Anterior cingulate cortex (tissue), 58 donors: Measurements from ENCODE around the gene KIF26B.

Experiments used
- DNase-seq, 58 donors: peaks; one replicate each; lab custom pipeline; 2025; lab: John Stamatoyannopoulos, UW

Gene KIF26B

DNA sequence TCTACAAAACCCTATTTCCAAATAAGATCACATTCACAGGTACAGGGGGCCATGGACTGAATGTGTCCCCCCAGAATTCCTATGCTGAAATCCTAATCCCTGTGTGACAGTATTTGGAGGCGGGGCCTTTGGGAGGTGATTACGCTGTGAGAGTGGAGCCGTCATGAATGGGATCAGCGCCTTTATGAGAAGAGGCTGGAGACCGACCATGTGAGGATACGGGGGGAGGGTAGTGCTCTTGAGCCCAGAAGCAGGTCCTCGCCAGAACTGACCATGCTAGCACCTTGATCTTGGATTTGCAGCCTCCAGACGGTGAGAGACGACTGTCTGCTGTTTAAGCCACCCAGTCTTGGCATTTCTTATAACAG is 23.8 kb upstream of the KIF26B start:
- no peak for DNase-seq

DNA sequence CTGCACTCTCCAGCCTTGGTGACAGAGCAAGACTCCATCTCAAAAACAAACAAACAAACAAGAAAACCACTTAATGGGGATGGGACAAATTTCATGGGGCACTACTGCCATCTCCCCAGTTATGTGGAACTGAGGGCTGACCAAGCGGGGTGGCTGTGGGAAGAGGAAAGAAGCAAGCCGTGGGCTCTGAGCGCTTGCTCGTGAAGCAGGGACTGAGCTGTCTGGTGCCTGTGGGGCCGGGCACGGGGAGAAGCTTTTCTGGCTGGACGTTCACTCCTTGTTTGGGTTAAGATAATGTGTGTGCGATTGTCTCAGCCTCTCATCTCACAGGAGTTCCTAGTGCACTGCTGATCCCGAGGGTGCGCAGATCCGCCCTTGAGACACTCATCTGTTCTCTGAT is 22.0 kb upstream of the KIF26B start:
- DNase-seq: no peak

DNA sequence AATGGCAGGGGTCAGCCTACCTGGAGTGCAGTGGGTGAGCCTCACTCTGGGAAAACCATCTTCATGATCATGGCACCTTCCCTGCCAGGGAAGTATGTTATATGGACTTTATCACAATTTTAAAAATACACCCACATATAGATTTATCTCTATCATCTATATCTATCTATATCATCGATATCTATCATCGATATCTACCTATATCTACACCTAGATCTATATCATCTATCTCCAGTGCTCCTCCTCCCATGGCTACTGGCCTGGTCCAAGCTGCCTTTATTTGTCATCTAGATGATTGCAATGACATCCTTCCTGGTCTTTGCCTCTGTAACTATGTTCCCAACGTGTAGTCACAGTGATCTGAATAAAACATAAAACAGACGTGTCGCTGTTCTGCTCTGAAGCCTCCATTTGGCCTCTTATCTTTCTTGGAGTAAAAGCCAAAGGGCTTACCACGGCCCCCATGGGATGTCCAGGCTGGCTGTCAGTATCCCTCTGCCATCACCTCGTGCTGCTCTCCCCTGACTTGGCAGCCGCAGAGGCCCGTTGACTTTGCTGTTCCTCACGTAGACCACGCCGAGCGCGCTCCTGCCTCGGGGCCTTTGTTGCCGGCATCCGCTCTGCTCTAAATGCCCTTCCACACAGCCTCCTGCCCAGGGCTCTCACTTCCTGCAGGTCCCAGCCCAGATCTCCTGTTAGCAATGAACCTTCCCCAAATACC is 20.6 kb upstream of the KIF26B start:
- no peak for DNase-seq

DNA sequence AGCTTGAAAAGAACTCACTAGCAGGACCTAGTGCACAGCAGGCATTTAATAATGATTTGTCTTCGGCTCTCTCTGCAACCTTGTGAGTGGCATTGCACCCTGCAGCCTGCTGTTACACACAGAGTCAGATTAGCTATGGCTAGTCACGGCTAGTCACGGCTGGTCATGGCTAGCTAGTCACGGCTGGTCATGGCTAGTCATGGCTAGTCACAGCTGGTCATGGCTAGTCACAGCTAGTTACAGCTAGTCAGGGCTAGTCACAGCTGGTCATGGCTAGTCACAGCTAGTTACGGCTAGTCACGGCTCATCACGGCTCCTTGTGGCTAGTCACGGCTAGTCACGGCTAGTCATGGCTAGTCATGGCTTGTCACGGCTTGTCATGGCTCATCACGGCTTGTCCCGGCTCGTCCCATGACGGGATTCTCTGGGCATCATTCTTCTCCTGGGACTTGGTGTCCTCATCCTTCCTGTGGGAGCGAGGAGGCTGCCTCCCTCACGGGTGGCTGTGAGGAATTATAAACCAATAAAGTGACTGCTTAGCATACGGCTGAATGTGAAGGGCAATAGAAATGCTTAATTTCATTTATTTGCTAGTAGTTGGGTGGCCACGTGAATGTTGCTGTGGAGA is 12.5 kb upstream of the KIF26B start:
- no peak for DNase-seq

DNA sequence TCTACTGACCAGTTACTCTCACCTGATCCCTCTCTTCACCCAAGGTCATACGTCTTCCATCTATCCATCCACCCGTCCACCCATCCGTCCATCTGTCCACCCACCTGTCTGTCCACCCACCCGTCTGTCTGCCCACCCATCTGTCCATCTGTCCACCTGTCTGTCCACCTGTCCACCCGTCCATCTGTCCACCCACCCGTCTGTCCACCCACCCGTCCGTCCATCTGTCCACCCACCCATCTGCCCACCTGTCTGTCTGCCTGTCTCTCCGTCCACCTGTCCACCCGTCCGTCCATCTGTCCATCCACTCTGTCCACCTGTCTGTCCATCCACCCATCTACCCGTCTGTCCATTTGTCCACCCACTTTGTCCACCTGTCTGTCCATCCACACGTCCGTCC is 11.8 kb upstream of the KIF26B start:
- DNase-seq: no peak

DNA sequence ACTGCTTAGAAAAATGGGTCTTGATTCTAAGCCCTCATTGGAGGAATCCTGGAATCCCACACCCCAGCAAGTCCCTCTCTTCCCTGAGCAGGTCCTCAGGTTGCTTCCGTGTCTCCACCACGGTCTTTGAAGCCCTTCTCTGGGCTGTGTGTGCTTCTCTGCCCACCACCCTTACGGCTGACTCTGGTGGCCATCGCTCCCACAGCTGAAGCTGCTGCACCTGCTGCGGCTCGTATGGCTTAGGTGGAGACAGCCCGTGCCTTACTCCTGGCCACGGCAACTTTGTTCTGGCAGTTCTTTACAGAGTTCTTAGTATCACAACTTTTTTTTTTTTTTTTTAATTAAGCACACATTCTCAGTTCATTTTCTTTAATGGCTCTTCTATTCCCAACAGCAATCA is 10.9 kb upstream of the KIF26B start:
- no peak for DNase-seq

DNA sequence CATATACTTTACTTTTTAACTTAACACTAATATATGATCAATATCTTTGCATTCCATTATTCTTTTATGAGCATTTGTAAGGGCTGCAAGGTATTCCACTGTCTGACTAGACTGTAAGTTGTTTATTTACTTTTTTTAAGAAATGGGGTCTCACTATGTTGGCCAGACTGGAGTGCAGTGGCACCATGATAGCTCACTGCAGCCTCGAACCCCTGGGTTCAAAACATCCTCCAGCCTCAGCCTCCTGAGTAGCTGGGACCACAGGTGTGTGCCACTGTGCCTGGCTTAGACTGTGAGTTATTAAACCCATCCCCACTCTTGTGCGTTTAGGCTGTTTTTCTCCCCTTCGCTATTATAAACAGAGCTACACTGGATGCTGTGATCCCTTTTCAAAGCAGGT is 6.7 kb upstream of the KIF26B start:
- no peak for DNase-seq

DNA sequence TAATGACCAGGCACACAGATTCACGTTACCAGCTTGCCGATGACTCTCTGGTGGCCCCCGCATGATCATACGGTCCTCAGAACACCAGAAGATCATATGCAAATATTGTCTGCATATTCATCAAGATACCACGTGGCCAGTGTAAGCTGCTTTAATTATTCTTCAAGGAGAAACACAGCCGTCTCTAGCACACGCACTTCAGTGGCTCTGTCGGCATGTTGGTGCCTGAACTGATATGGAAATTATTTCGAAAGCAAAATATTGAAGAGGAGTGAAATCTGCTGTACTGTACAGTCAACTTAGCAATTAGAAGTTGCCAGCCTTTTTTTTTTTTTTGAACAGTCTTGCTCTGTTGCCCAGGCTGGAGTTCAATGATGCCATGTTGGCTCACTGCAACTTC is 5.9 kb upstream of the KIF26B start:
- no peak for DNase-seq

DNA sequence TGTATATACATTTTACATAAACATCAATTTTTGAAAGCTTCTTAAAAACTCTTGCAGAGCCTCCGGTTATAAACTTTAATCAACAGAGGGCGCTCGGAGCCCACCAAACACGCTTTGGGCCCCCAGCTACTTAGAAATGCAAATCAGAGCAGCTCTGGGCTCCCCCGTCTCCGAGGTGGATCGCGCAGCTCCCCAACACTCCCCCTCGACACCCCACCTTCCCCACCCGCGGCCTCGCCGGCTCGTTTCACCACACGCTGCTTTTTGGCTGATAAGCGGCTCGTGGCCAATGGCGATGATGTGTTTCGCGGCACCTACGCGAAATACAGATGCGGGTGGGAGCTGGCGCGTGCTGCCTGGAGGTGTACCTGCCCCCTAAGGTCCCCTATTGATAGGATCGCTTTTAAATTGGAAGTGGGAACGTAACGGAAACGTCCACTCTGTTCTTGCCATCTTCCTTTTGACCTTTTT is 1.7 kb upstream of the KIF26B start:
- peak in 53 of 58 donors; percentile 13 to 82 (median 46) for DNase-seq

DNA sequence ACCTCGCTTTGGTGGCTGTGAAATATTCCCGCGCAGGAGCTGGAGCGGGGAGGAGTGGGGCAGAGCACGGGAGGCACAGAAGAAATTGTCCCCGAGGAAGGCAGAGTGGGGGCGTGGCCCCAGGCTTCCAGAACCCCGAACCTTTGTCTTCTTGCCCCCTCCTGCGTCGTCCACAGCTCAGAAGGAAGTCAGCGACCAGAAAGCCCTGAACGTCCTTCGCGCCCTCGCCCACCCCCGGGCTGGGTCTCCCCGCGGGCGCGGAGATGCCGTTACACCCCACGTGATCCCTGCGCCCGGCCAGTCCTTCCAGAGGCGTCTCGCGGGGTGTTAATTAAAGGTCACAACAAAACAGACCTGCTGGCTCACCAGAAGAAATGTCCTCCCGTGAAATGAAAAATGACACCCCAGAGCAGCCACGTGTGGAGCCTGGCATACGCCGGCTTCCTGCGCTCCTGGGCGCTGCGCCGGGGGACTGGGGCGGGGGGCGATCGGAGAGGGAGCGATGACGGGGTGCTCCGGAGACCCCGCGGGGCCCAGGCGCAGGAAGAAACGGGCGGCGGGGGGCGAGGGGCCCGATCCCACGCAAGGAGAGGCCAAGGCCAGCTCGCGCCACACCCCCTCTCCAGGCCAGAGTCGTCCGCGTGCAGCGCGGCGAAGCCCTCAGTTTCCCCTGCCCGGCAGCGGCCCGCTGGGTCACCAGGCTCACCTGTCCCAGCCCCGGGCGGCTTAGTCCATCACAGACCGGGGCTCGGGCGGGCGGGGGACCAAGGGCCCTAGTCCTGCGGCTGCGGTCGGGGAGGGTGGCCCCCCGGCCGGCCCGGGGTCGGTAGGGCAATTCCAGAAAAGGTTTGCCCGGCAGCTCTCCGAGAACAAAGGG is 995 bp upstream of the KIF26B start:
- DNase-seq: peak in 5 of 58 donors; percentile 20 to 46 (median 32)

DNA sequence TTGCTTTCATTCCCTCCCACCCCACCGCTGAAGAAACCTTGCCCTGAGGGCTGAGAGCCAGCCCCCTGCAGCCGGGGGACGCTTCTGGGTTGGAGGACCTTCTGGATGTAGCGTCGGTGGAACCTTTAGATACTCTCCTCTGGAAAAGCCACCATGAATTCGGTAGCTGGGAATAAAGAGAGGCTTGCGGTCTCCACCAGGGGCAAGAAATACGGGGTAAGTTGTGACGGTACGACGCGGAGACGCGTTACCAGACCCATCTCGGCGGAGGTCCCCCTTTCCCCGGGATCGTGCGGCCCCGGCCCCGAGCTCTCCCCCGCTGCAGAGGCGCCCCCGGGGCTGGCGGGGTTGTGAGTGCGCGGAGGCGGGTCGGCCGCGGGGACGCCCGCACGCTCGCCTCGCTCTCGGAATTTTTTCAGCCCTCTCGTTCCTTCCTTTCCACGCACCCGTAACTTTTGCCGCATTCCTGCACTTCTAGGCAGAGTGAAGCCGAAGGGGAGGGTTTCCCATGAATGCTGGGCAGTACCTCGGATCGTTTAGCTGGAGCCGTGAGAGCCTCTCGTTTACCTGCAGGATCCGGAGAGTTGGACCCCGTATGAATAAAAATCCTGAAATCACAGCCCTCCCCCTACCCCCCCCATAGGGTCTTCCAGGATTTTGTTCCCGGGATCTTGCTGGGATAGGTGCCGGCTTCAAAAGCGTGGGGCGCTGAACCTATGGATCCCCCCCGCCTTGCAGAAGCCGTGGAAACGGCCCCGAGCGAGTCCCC is 671 bp downstream of the KIF26B start:
- DNase-seq: peak in 2 of 58 donors; percentile 38 to 39

DNA sequence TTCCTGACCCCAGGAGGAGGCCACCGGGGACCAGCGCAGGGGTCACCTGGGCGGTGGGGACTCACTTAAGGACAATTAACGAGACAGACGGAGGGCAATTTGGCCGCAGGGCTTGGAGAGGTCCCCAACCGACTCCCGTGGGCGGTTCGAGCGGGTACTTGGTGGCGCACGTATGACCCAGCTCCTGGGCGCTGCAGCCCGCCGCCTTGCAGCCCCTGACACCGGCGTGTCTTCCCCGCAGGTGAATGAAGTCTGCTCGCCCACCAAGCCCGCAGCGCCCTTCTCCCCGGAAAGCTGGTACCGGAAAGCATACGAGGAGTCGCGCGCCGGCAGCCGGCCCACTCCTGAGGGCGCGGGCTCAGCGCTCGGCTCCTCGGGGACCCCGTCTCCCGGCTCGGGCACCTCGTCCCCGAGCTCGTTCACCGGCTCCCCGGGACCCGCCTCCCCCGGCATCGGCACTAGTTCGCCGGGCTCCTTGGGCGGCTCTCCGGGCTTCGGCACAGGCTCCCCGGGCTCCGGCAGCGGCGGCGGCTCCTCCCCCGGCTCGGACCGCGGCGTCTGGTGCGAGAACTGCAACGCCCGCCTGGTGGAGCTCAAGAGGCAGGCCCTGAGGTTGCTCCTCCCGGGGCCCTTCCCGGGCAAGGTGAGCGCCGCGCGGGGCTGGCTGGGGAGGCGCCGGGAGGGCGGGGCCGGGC is 1.4 kb downstream of the KIF26B start:
- peak in 55 of 58 donors; percentile 4 to 83 (median 55) for DNase-seq

DNA sequence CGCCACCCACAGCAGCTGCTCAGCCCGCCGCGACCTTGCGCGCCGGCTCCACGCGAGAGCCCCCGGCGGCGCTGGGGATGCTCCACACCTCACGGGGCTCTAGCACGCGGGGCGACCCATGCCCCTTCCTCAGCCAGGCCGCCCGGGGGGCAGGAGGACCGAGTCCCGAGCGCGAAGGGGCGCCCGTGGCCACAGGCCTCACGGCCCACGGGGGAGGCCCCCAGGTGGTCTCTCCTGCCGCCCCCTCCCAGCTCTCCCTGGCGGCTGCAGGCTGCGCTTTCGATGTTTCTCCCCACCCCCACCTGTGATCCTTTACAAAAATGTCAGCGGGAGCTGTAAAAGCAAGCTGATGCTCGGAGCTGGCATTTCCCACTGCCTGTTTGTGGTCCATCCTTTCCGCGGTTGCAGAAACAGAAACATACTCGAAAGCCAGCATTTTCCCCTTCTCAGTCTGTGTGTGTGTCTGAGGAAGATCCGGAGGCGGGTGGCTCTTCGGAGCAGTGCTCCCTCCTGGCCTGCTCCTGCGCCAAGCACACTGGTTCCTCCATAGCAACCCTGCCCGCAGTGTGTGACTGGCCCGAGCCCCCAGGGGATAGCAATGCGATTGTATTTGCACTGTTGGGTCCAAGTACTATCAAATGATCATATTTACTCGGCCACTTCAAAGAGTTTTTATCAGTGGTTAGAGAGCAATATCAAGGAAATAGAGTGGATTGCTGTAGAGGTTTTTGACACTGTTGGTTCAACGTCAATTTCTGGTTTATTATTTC is 2.1 kb downstream of the KIF26B start:
- DNase-seq: peak in 10 of 58 donors; percentile 4 to 43 (median 24)

DNA sequence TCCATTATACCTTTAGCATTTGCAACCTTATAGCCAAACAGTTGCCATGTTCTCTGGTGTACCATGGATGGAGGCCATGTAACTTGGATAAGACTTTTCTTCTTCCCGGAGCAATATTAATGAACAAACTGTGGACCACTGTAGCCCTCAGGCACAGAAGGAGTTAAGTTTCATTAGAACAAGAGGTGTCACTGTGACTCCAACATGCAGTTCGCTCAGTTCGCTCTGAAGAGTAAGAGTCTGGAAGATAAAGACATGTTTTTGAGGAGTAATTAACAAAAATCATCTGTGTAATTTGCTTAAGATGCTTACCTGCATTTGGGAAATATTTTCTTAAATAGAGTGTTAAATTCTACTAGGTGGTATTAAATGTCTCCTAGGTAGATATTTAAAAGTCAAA is 4.1 kb downstream of the KIF26B start:
- DNase-seq: no peak

DNA sequence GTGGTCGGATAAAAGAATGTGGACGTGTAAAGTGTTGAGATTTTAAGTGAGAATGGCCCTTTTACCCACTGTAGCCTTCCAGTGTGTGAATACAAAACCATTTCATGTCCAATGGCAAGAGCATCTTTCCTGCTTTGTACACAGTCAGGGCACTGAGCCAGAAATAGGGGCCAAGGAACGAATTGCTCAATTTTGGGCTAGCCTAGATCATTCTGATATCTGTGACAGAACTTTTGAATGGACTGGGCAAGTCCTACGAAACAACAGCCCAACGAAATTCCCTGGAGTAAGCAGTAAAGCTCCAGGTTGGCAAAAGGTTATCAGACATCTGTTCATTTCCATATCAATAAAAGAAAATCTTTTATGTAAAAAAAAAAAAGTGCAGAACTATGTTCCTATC is 5.5 kb downstream of the KIF26B start:
- DNase-seq: no peak

DNA sequence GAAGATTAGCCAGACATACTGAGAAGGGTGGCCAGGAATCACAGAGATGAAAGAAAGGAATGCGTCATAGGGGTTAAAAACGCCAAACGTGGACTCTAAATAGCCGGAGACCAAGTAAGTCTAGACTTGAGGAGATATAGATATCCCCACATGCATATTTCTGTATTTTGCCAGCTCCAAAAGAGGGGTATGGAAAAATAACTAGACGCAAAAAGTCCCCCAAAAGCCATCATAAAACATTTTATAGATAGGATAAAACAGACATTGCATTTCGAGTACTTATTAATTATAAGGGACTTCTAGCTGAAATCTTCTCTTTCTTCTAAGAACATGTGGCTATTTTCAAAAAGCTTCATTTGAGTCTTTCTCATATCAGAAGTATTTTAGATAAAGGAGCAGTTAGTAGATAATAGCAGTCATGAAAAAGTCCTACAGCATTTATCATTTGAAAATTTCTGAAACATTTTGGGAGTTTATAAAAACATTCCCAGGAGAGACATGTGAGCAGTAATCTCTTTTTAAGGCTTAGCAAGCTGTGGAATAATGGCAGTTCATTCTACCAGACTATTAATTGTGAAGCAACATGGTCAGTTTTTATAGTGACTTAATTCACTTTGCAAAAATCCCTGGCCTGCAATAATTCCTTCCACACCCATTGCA is 6.1 kb downstream of the KIF26B start:
- no peak for DNase-seq

DNA sequence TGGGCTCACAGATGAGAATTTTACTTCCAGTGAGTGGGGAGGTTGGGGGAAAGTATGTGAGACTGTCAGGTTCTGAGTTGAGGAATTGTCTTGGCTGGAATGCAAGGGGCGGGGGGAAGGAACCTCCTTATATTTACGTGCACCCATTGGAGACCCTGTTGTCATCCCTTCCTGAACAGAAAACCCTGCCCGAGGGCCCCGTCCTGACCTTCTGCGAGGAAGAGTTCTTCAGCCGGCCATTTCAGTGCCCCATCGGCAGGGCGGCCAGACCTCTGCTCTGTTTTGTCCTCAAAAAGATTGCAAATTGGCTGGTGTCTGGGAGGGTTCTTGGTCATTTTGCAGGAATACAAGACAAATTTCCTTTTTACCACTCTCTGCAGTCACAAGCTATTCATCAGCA is 7.1 kb downstream of the KIF26B start:
- no peak for DNase-seq

DNA sequence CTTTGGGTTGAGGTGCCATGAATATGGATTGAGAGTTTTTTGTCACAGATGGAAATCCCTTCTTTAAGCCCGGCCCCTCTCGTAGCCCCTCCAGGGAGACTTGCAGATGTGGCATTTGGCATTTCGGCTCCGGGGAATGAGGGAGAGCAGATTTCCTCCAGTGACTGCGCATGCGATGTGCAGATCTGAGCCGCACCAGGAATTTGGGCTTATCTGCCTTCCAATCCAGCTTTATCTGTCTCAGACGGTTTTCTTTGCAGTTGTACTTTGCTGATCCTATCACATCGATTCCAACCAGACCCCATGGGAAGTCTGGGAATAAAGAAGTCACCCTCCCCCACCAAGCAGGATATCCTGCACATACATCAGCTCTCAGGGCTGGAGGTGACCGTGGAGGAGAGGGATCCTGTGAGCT is 11.7 kb downstream of the KIF26B start:
- peak in 2 of 58 donors; percentile 1 to 2 for DNase-seq

DNA sequence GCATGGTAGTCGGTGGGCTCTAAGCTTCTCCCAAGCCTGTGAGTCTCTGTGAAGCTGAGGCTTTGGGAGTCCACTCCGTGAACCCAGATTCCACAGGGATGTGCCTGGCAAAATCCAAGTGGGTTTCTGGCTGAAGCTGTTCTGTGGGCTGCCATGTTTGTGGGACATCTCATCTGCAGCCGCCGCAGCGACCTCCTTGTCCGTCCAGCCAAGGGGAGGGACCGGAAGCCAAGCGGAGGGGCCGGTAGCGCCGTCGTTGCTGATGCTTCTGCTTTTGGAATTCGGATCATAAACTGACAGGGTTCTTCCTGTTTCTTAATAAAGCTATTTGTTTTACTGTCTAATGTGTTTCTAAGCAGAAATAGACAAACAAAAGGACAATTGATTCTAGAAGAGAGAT is 13.3 kb downstream of the KIF26B start:
- DNase-seq: peak in 4 of 58 donors; percentile 3 to 11 (median 7)
